Cerebellar cortex (tissue), 1 donor: ENCODE data around the gene ARMC8.
A peak's percentile ranks its signal among the peaks of the same experiment; 100 is the strongest.
"Not testable (repeated sequence)": the region's sequence is repeated elsewhere in the genome, so short reads cannot be mapped to it uniquely, and the experiment has no call there.

Experiments
- DNase-seq: peaks from one replicate; pipeline ENCODE4 v3.0.0-alpha.2; 2015; ENCODE audit warnings: low spot score

Gene ARMC8

GRCh38 chr3:138187296-138188012 lies at the start of gene ARMC8:
Gene ARMC8 (plus strand): TSS chr3:138187301. CDS start chr3:138187555, 254 bp downstream.
- DNase-seq: peak; percentile 67

GRCh38 chr3:138137861-138138260 lies 49.2 kb upstream of the ARMC8 start:
- DNase-seq: no peak

GRCh38 chr3:138139691-138140090 lies 47.4 kb upstream of the ARMC8 start:
- no peak for DNase-seq

GRCh38 chr3:138140940-138141339 lies 46.2 kb upstream of the ARMC8 start:
- DNase-seq: no peak

GRCh38 chr3:138142181-138142580 lies 44.9 kb upstream of the ARMC8 start:
- not testable (repeated sequence) for DNase-seq

GRCh38 chr3:138148503-138148902 lies 38.6 kb upstream of the ARMC8 start:
- no peak for DNase-seq

GRCh38 chr3:138154534-138154933 lies 32.6 kb upstream of the ARMC8 start:
- DNase-seq: no peak

- no peak for DNase-seq
Observed at GRCh38 chr3:138157743-138158142, 29.4 kb upstream of the ARMC8 start.

GRCh38 chr3:138165061-138165460 lies 22.0 kb upstream of the ARMC8 start:
- no peak for DNase-seq

GRCh38 chr3:138172625-138173024 lies 14.5 kb upstream of the ARMC8 start:
- no peak for DNase-seq

GRCh38 chr3:138173769-138174420 lies 13.2 kb upstream of the ARMC8 start:
- DNase-seq: no peak

- peak; percentile 85 for DNase-seq
Observed at GRCh38 chr3:138174421-138175131, 12.5 kb upstream of the ARMC8 start, which contains the start of gene DBR1. Gene DBR1 (minus strand): TSS chr3:138174921. CDS start chr3:138174795, 126 bp downstream.

- DNase-seq: peak; percentile 87
Observed at GRCh38 chr3:138180375-138181029, 6.6 kb upstream of the ARMC8 start.

- no peak for DNase-seq
Observed at GRCh38 chr3:138184994-138185393, 2.1 kb upstream of the ARMC8 start.

- DNase-seq: peak; percentile 48
Observed at GRCh38 chr3:138186221-138186620, 880 bp upstream of the ARMC8 start.

GRCh38 chr3:138186803-138187295 lies 252 bp upstream of the ARMC8 start:
- peak; percentile 92 for DNase-seq

GRCh38 chr3:138188013-138188730 lies 1.1 kb downstream of the ARMC8 start:
- DNase-seq: no peak

GRCh38 chr3:138195481-138195880 lies 8.4 kb downstream of the ARMC8 start:
- DNase-seq: peak; percentile 95

GRCh38 chr3:138196023-138196422 lies 8.9 kb downstream of the ARMC8 start:
- no peak for DNase-seq

GRCh38 chr3:138197058-138197457 lies 10.0 kb downstream of the ARMC8 start:
- peak; percentile 48 for DNase-seq

- no peak for DNase-seq
Observed at GRCh38 chr3:138197524-138197923, 10.4 kb downstream of the ARMC8 start.
